ENCODE data around the gene CLMN. TPM values are rescaled to one million over a fixed set of nuclear protein-coding genes. Genes with fewer than 3 reads are reported as not detected.

CLMN gene
- total RNA-seq, 1 experiment from 2014 or later, result 33.4 TPM

- Histone ChIP-seq H3K9me3 (ENCODE audit: control insufficient read depth in 1 of 2, insufficient read depth in 1 of 2, low read depth in 1 of 2, low read length in 2 of 2) (no peaks in the 10 kb centered on the region), H2AFZ (ENCODE audit: low read depth, low read length, poor library complexity, severe bottlenecking) (no peak overlapping the region), H3K79me2 (ENCODE audit: insufficient read depth, low read length) (peaks cover 95% of the 10 kb centered on the region), H3K27me3 (ENCODE audit: insufficient read depth, low read length) (no peaks in the 10 kb centered on the region), H3K4me1 (ENCODE audit: control insufficient read depth in 1 of 2, insufficient read depth in 2 of 2, low read length in 2 of 2) (no peaks in the 10 kb centered on the region), H3K27ac (ENCODE audit: low read depth, low read length) (no peak overlapping the region), H3K36me3 (ENCODE audit: control insufficient read depth in 1 of 2, insufficient read depth in 2 of 2, low read length in 2 of 2) (peaks cover under 1 to 2% of the 10 kb centered on the region in 2 experiments; a peak in 1 of 4 replicates), H4K20me1 (ENCODE audit: insufficient read depth) (peaks cover 5% of the 10 kb centered on the region; the same call in 1 of the 2 replicates), H3K4me3 (replicated peaks in 1 of 2; ENCODE audit: low read depth in 1 of 2, low read length in 2 of 2) (no peak overlapping the region), H3K4me2 (ENCODE audit: low read length) (no peak overlapping the region), H3K9ac (ENCODE audit: low read length) (no peak overlapping the region), H3K9me2 (ENCODE audit: insufficient read depth) (no peaks in the 10 kb centered on the region)
- TF ChIP-seq CTCF (IDR thresholded peaks at IDR 0.05 in 2 of 3, conservative IDR thresholded peaks at IDR 0.05 in 1 of 3; ENCODE audit: borderline replicate concordance in 1 of 3, insufficient read depth in 1 of 3, low read depth in 2 of 3, low read length in 2 of 3) (no peak), EZH2phosphoT487 (IDR thresholded peaks at IDR 0.05; ENCODE audit: borderline replicate concordance) (no peak), SRF (IDR thresholded peaks at IDR 0.05; ENCODE audit: low read depth) (no peak), TCF7L2 (IDR thresholded peaks at IDR 0.05; ENCODE audit: borderline replicate concordance, extremely low read depth, insufficient read depth, insufficient read length) (no peak), EZH2 (IDR thresholded peaks at IDR 0.05) (no peak), MAX (IDR thresholded peaks at IDR 0.05) (no peak), ELF1 (IDR thresholded peaks at IDR 0.05; ENCODE audit: borderline replicate concordance, low read depth) (no peak), YY1 (IDR thresholded peaks at IDR 0.05; ENCODE audit: extremely low read depth, insufficient replicate concordance, low read depth, low read length) (no peak), POLR2AphosphoS5 (IDR thresholded peaks at IDR 0.05; ENCODE audit: low read depth, low read length) (no peak), POLR2A (IDR thresholded peaks at IDR 0.05; ENCODE audit: borderline replicate concordance, extremely low read depth, insufficient read depth, insufficient read length) (no peak), RAD21 (IDR thresholded peaks at IDR 0.05; ENCODE audit: low read depth) (no peak), ATF3 (IDR thresholded peaks at IDR 0.05) (no peak), SP1 (IDR thresholded peaks at IDR 0.05; ENCODE audit: low read depth) (no peak), EGR1 (IDR thresholded peaks at IDR 0.05; ENCODE audit: low read depth) (no peak), ZBTB33 (IDR thresholded peaks at IDR 0.05; ENCODE audit: extremely low read depth, insufficient replicate concordance, low read length) (no peak), ZNF274 (IDR thresholded peaks at IDR 0.05; ENCODE audit: low read depth, low read length) (no peak), FOSL1 (IDR thresholded peaks at IDR 0.05; ENCODE audit: low read depth) (no peak), REST (IDR thresholded peaks at IDR 0.05; ENCODE audit: low read depth) (no peak), SIN3A (IDR thresholded peaks at IDR 0.05; ENCODE audit: low read depth) (no peak), CBX3 (IDR thresholded peaks at IDR 0.05; ENCODE audit: low read depth) (no peak)
- intact Hi-C loops (cut with micrococcal nuclease), result no loop called here
- ATAC-seq (no peak), DNase-seq (ENCODE audit: low read depth, low spot score) (no peak)
- CTCF ChIA-PET, result no interaction called here
- POLR2A ChIA-PET, result no interaction called here
- no TSS peak for BruUV-seq (replicated peaks)
- RAD21 ChIA-PET (ENCODE audit: low non-redundant PET in 1 of 2, low total read pairs in 2 of 2, uncharacterized antibody in 2 of 2, unreplicated experiment in 2 of 2), result no interaction called here
Observed at GRCh38 chr14:95137804-95138167, 181.9 kb downstream of the CLMN start.
